SK-N-SH (cell line): ENCODE measurements around the gene COG4. TPM values are rescaled to one million over a fixed set of nuclear protein-coding genes. Genes with fewer than 3 reads are reported as not detected.
A peak's percentile ranks its signal among the peaks of the same experiment; 100 is the strongest.

Experiments used
- CTCF ChIA-PET: fragments of 300-600, 350-600 bp; formaldehyde crosslinking; extraction: SDS; loops from one replicate; lab custom pipeline; 2021; lab: Yijun Ruan, JAX
- POLR2A ChIA-PET: fragments of 350-600 bp; sonication (Branson Sonifier 250); formaldehyde crosslinking; extraction: SDS; loops from one replicate; lab custom pipeline; 2020; ENCODE audit warnings: antibody characterized with exemption, inconsistent platforms; lab: Yijun Ruan, JAX
- DNase-seq: peaks from one replicate; pipeline ENCODE4 v3.0.0; 2012
- H2AFZ ChIP-seq: fragments of 200-600 bp; sonication (generic); 2 replicates; pipeline ENCODE4 v1.8.1; 2016; ENCODE audit warnings: antibody characterized with exemption, mild to moderate bottlenecking, low read depth
- H3F3A ChIP-seq: fragments of 200-600 bp; sonication (generic); replicated peaks from 2 replicates; pipeline ENCODE3; 2016; ENCODE audit warnings: antibody characterized with exemption, mild to moderate bottlenecking; ENCODE audit not compliant: insufficient read depth
- H3K27ac ChIP-seq, 2 experiments: fragments of 200-500 bp in 1 of 2; fragments of 200-600 bp in 1 of 2; sonication (Bioruptor generic) in 1 of 2; sonication (generic), shearing (Covaris generic) in 1 of 2; 2 replicates each; pipeline versions ENCODE4 v1.5.1 to v1.6.1; 2014 to 2016; ENCODE audit warnings: low read depth in 2 of 2, inconsistent platforms in 1 of 2, low read length in 1 of 2, mild to moderate bottlenecking in 1 of 2, mixed read lengths in 1 of 2
- H3K27me3 ChIP-seq: fragments of 200-600 bp; sonication (generic), shearing (Covaris generic); 2 replicates; pipeline ENCODE4 v1.6.1; 2016; ENCODE audit warnings: mixed run types; ENCODE audit not compliant: insufficient read depth
- H3K36me3 ChIP-seq, 2 experiments: fragments of 200-500 bp in 1 of 2; fragments of 200-600 bp in 1 of 2; sonication (Bioruptor generic) in 1 of 2; sonication (generic) in 1 of 2; replicated peaks in 1 of 2; 2 replicates each; pipeline versions ENCODE3 to v1.5.1; 2014 to 2016; ENCODE audit warnings: low read length in 1 of 2, mild to moderate bottlenecking in 1 of 2; ENCODE audit not compliant: insufficient read depth in 2 of 2, control insufficient read depth in 1 of 2
- H3K4me1 ChIP-seq, 2 experiments: fragments of 200-500 bp in 1 of 2; fragments of 200-600 bp in 1 of 2; sonication (Bioruptor generic) in 1 of 2; sonication (generic), shearing (Covaris generic) in 1 of 2; 2 replicates each; pipeline versions ENCODE4 v1.5.1 to v1.6.1; 2014 to 2016; ENCODE audit warnings: low read depth in 1 of 2, low read length in 1 of 2, mixed run types in 1 of 2; ENCODE audit not compliant: insufficient read depth in 2 of 2, control insufficient read depth in 1 of 2
- H3K4me2 ChIP-seq: fragments of 200-600 bp; sonication (generic), shearing (Covaris generic); 2 replicates; pipeline ENCODE4 v1.6.1; 2017; ENCODE audit warnings: mixed run types
- H3K4me3 ChIP-seq, 2 experiments: fragments of 200-500 bp in 1 of 2; fragments of 200-600 bp in 1 of 2; sonication (Bioruptor generic) in 1 of 2; sonication (generic), shearing (Covaris generic) in 1 of 2; 2 replicates each; pipeline versions ENCODE4 v1.5.1 to v1.8.1; 2014 to 2016; ENCODE audit warnings: low read depth in 2 of 2, inconsistent platforms in 1 of 2, low read length in 1 of 2, mild to moderate bottlenecking in 1 of 2, mixed read lengths in 1 of 2, moderate library complexity in 1 of 2
- H3K79me2 ChIP-seq: fragments of 200-600 bp; sonication (generic); 2 replicates; pipeline ENCODE4 v1.8.1; 2017; ENCODE audit warnings: mild to moderate bottlenecking; ENCODE audit not compliant: insufficient read depth
- H3K9ac ChIP-seq: fragments of 200-600 bp; sonication (generic); 2 replicates; pipeline ENCODE4 v1.6.1; 2017; ENCODE audit warnings: mixed run types
- H3K9me2 ChIP-seq: fragments of 200-600 bp; sonication (generic); 2 replicates; pipeline ENCODE4 v1.6.1; 2017; ENCODE audit warnings: mixed run types
- H3K9me3 ChIP-seq: fragments of 200-600 bp; sonication (generic); 2 replicates; pipeline ENCODE4 v1.6.1; 2017; ENCODE audit warnings: mixed run types, mild to moderate bottlenecking, moderate library complexity
- H4K20me1 ChIP-seq: fragments of 200-600 bp; sonication (generic); 2 replicates; pipeline ENCODE4 v1.6.1; 2017; ENCODE audit warnings: mild to moderate bottlenecking, mixed run types; ENCODE audit not compliant: insufficient read depth
- CHD2 ChIP-seq: fragments of 150-350 bp; IDR thresholded peaks from 2 replicates; pipeline ENCODE4 v1.6.1; 2018; ENCODE audit warnings: low read length; ENCODE audit not compliant: partially characterized antibody
- ELF1 ChIP-seq: IDR thresholded peaks from 2 replicates; pipeline ENCODE4 v1.4.0; 2012
- EP300 ChIP-seq, 2 experiments: IDR thresholded peaks; 2 replicates each; pipeline versions ENCODE4 v1.4.0 to v1.6.1; 2012; ENCODE audit warnings: borderline replicate concordance in 1 of 2, low read depth in 1 of 2, low read length in 1 of 2
- EZH2phosphoT487 ChIP-seq: fragments of 200-600 bp; sonication (generic); IDR thresholded peaks from 2 replicates; pipeline ENCODE4 v1.6.1; 2017; ENCODE audit warnings: low read depth, mixed run types, mild to moderate bottlenecking, antibody characterized with exemption, moderate library complexity, borderline replicate concordance
- FOSL2 ChIP-seq: IDR thresholded peaks from 2 replicates; pipeline ENCODE4 v1.4.0; 2012; ENCODE audit warnings: low read depth, mild to moderate bottlenecking, moderate library complexity, borderline replicate concordance
- FOXJ3 ChIP-seq: sonication (generic); formaldehyde crosslinking; IDR thresholded peaks from 2 replicates; pipeline ENCODE4 v1.5.1; 2020; ENCODE audit warnings: mild to moderate bottlenecking, missing genetic modification reagents
- FOXM1 ChIP-seq: IDR thresholded peaks from 2 replicates; pipeline ENCODE4 v1.4.0; 2012; ENCODE audit warnings: low read depth, mild to moderate bottlenecking
- GABPA ChIP-seq: IDR thresholded peaks from 2 replicates; pipeline ENCODE4 v1.4.0; 2012; ENCODE audit warnings: low read depth, mild to moderate bottlenecking
- JUND ChIP-seq: IDR thresholded peaks from 2 replicates; pipeline ENCODE4 v1.4.0; 2012
- MEF2A ChIP-seq: IDR thresholded peaks from 2 replicates; pipeline ENCODE4 v1.4.0; 2012; ENCODE audit warnings: low read depth, borderline replicate concordance
- MXI1 ChIP-seq: IDR thresholded peaks from 2 replicates; pipeline ENCODE4 v1.6.1; 2012; ENCODE audit warnings: mild to moderate bottlenecking, low read depth, low read length, improper control_type of control experiment
- RAD21 ChIP-seq: IDR thresholded peaks from 2 replicates; pipeline ENCODE4 v1.6.1; 2012; ENCODE audit warnings: mild to moderate bottlenecking, low read length
- RCOR1 ChIP-seq: fragments of 150-350 bp; IDR thresholded peaks from 2 replicates; pipeline ENCODE4 v1.6.1; 2017; ENCODE audit warnings: antibody characterized with exemption, low read length
- RFX5 ChIP-seq: IDR thresholded peaks from 2 replicates; pipeline ENCODE4 v1.6.1; 2012; ENCODE audit warnings: mild to moderate bottlenecking, improper control_type of control experiment, low read length
- RXRA ChIP-seq: IDR thresholded peaks from 2 replicates; pipeline ENCODE4 v1.4.0; 2012; ENCODE audit warnings: low read depth, mild to moderate bottlenecking, borderline replicate concordance
- SIN3A ChIP-seq: IDR thresholded peaks from 2 replicates; pipeline ENCODE4 v1.6.1; 2012; ENCODE audit warnings: low read depth, mild to moderate bottlenecking, low read length, moderate library complexity, borderline replicate concordance
- TAF1 ChIP-seq: IDR thresholded peaks from 2 replicates; pipeline ENCODE4 v1.6.1; 2012; ENCODE audit warnings: low read depth, mild to moderate bottlenecking, low read length, moderate library complexity, borderline replicate concordance
- TCF12 ChIP-seq: IDR thresholded peaks from 2 replicates; pipeline ENCODE4 v1.4.0; 2012
- TEAD4 ChIP-seq: IDR thresholded peaks from 2 replicates; pipeline ENCODE4 v1.4.0; 2012; ENCODE audit warnings: mild to moderate bottlenecking, borderline replicate concordance; ENCODE audit not compliant: insufficient read depth
- YY1 ChIP-seq: IDR thresholded peaks from 2 replicates; pipeline ENCODE4 v1.4.0; 2012; ENCODE audit warnings: low read depth, mild to moderate bottlenecking
- WGBS: methylation state at CpG from one replicate; pipeline ENCODE4 v1.1.6; 2017; ENCODE audit warnings: low lambda C conversion rate; 5-methylcytosine and 5-hydroxymethylcytosine counted together
- polyA plus RNA-seq, 3 experiments: library from polyadenylated mRNA; depleted of rRNA; stranded (reverse); fragments of >200 nt; gene quantifications; 2 replicates each; pipeline ENCODE4 v1.2.3, GENCODE V29; 2012
- TF ChIP-seq, protein P1 (sequence below): fragments of 150-350 bp; IDR thresholded peaks from 2 replicates; pipeline ENCODE4 v1.6.1; 2016; ENCODE audit warnings: mild to moderate bottlenecking, low read depth, low read length
- TF ChIP-seq, protein P2 (sequence below): fragments of 200-600 bp; sonication (generic); IDR thresholded peaks from 2 replicates; pipeline ENCODE4 v1.6.1; 2017; ENCODE audit warnings: antibody characterized with exemption, mild to moderate bottlenecking, moderate library complexity
- TF ChIP-seq, protein P3 (sequence below): IDR thresholded peaks from 2 replicates; pipeline ENCODE4 v1.4.0; 2012; ENCODE audit warnings: low read depth, borderline replicate concordance
- TF ChIP-seq, protein P4 (sequence below): fragments of 150-350 bp; IDR thresholded peaks from 2 replicates; pipeline ENCODE4 v1.6.1; 2017; ENCODE audit warnings: antibody characterized with exemption, low read length, low read depth, borderline replicate concordance
- TF ChIP-seq, protein P5 (sequence below): IDR thresholded peaks from 2 replicates; pipeline ENCODE4 v1.6.1; 2012; ENCODE audit warnings: mild to moderate bottlenecking, low read depth, low read length, moderate library complexity

COG4 gene
- 54.4 and 72.7 TPM in 2 replicates for polyA plus RNA-seq (2012; rRNA removed)
- 32.9 and 45.7 TPM in 2 replicates for polyA plus RNA-seq (2012; cell fraction: cytosol; rRNA removed)
- polyA plus RNA-seq (2012; cell fraction: nucleus; rRNA removed) = 147 and 161 TPM in 2 replicates

DNA sequence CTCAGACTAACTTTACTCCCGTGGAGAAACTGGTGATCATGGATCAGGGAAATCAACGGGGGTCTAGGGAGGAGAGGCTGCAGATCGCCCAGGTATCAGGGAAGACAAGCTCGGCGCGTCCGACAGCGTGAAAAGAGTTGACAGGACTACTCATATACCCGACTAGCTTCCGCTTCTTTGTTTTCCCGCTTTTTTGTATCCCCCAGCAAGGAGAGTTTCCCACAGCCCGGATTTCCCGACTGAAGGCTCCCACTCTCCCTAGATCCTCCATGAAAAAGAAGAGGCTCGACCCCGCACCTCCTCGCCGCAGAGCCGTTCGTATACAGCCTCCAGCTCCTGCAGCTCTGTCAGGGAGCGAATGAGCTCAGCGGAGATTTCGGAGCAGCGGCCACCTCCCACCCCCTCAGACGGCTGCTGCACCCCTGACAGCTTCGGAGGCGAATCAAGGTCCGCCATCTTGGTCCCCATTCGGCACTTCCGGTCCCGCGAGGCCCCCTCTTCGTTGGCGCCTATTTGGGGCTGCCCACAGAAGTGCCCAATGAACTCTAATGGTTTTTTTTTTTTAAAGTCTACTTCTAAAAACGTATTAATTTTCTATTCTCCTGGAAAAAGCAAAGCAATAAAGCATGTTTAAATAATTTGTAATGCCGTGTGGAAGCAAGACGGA, at the start of gene COG4:
Gene COG4, minus strand, starts transcription at position 479 of the 667 bp plus-strand sequence. Its CDS starts 11 bp downstream, at position 468.
- Histone ChIP-seq H3K79me2 (peaks cover 86% of the 10 kb centered on the region), H3K4me3 (peak within 1 kb of the TSS; percentile 72 to 90), H3F3A (peaks cover 39% of the 10 kb centered on the region), H3K4me1 (peaks cover 12 to 25% of the 10 kb centered on the region in 2 experiments; a peak in 3 of 4 replicates), H3K36me3 (peaks cover 12 to 29% of the 10 kb centered on the region in 2 experiments), H3K27me3 (no peaks in the 10 kb centered on the region), H3K9me3 (no peaks in the 10 kb centered on the region), H4K20me1 (peaks cover 24% of the 10 kb centered on the region), H3K9me2 (no peaks in the 10 kb centered on the region), H3K27ac (peak within 1 kb of the TSS; percentile 84 to 85), H2AFZ (peak within 1 kb of the TSS; percentile 86), H3K4me2 (peak within 1 kb of the TSS; percentile 91), H3K9ac (peak within 1 kb of the TSS; percentile 89)
- DNase-seq = peak; percentile 90
- CTCF ChIA-PET = interaction anchor here (1.0 kb wide), 2 partner anchors 18 to 131 kb away, joined by 3 read pairs; no protein-coding TSS in a partner anchor
- POLR2A ChIA-PET = interaction anchor here (0.6 to 0.7 kb wide), 3 partner anchors 127 to 236 kb away, joined by 3 to 6 read pairs (median 4); partner anchors contain the start of gene DDX19A
- WGBS = 1% methylated on average over 32 of the region's 36 CpGs
- no peak for TF ChIP-seq CHD2
- TF ChIP-seq FOXJ3 (CRISPR knock-in tag) = no peak
- no peak for TF ChIP-seq RFX5
- no peak for TF ChIP-seq EZH2phosphoT487
- TF ChIP-seq, protein P1, sequence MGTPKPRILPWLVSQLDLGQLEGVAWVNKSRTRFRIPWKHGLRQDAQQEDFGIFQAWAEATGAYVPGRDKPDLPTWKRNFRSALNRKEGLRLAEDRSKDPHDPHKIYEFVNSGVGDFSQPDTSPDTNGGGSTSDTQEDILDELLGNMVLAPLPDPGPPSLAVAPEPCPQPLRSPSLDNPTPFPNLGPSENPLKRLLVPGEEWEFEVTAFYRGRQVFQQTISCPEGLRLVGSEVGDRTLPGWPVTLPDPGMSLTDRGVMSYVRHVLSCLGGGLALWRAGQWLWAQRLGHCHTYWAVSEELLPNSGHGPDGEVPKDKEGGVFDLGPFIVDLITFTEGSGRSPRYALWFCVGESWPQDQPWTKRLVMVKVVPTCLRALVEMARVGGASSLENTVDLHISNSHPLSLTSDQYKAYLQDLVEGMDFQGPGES = no peak
- TF ChIP-seq FOSL2 = no peak
- TF ChIP-seq, protein P2, sequence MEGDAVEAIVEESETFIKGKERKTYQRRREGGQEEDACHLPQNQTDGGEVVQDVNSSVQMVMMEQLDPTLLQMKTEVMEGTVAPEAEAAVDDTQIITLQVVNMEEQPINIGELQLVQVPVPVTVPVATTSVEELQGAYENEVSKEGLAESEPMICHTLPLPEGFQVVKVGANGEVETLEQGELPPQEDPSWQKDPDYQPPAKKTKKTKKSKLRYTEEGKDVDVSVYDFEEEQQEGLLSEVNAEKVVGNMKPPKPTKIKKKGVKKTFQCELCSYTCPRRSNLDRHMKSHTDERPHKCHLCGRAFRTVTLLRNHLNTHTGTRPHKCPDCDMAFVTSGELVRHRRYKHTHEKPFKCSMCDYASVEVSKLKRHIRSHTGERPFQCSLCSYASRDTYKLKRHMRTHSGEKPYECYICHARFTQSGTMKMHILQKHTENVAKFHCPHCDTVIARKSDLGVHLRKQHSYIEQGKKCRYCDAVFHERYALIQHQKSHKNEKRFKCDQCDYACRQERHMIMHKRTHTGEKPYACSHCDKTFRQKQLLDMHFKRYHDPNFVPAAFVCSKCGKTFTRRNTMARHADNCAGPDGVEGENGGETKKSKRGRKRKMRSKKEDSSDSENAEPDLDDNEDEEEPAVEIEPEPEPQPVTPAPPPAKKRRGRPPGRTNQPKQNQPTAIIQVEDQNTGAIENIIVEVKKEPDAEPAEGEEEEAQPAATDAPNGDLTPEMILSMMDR = no peak
- peak; percentile 76 for TF ChIP-seq ELF1
- TF ChIP-seq JUND = no peak
- TF ChIP-seq, protein P3, sequence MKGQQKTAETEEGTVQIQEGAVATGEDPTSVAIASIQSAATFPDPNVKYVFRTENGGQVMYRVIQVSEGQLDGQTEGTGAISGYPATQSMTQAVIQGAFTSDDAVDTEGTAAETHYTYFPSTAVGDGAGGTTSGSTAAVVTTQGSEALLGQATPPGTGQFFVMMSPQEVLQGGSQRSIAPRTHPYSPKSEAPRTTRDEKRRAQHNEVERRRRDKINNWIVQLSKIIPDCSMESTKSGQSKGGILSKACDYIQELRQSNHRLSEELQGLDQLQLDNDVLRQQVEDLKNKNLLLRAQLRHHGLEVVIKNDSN = no peak
- TF ChIP-seq YY1 = peak; percentile 93
- no peak; the same call in 1 of the 2 replicates for TF ChIP-seq TEAD4
- peak; percentile 7; the same call in 1 of the 2 replicates for TF ChIP-seq MXI1
- peak; percentile 14; the same call in 1 of the 2 replicates for TF ChIP-seq SIN3A
- no peak for TF ChIP-seq MEF2A
- TF ChIP-seq, protein P4, sequence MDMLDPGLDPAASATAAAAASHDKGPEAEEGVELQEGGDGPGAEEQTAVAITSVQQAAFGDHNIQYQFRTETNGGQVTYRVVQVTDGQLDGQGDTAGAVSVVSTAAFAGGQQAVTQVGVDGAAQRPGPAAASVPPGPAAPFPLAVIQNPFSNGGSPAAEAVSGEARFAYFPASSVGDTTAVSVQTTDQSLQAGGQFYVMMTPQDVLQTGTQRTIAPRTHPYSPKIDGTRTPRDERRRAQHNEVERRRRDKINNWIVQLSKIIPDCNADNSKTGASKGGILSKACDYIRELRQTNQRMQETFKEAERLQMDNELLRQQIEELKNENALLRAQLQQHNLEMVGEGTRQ = no peak
- TF ChIP-seq RXRA = no peak
- TF ChIP-seq RCOR1 = no peak
- peak; percentile 59; the same call in 1 of the 2 replicates for TF ChIP-seq FOXM1
- TF ChIP-seq, protein P5, sequence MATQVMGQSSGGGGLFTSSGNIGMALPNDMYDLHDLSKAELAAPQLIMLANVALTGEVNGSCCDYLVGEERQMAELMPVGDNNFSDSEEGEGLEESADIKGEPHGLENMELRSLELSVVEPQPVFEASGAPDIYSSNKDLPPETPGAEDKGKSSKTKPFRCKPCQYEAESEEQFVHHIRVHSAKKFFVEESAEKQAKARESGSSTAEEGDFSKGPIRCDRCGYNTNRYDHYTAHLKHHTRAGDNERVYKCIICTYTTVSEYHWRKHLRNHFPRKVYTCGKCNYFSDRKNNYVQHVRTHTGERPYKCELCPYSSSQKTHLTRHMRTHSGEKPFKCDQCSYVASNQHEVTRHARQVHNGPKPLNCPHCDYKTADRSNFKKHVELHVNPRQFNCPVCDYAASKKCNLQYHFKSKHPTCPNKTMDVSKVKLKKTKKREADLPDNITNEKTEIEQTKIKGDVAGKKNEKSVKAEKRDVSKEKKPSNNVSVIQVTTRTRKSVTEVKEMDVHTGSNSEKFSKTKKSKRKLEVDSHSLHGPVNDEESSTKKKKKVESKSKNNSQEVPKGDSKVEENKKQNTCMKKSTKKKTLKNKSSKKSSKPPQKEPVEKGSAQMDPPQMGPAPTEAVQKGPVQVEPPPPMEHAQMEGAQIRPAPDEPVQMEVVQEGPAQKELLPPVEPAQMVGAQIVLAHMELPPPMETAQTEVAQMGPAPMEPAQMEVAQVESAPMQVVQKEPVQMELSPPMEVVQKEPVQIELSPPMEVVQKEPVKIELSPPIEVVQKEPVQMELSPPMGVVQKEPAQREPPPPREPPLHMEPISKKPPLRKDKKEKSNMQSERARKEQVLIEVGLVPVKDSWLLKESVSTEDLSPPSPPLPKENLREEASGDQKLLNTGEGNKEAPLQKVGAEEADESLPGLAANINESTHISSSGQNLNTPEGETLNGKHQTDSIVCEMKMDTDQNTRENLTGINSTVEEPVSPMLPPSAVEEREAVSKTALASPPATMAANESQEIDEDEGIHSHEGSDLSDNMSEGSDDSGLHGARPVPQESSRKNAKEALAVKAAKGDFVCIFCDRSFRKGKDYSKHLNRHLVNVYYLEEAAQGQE = peak; percentile 16; the same call in 1 of the 2 replicates
- peak; percentile 80 for TF ChIP-seq GABPA
- peak; percentile 59 for TF ChIP-seq TAF1
- no peak; the same call in 1 of the 2 replicates for TF ChIP-seq TCF12
- TF ChIP-seq RAD21 = no peak
- TF ChIP-seq EP300 (IDR thresholded peaks at IDR 0.05; ENCODE audit: borderline replicate concordance in 1 of 2, low read depth in 1 of 2, low read length in 1 of 2) = no peak
